OCI-LY3 (cell line): ENCODE data around the gene LRRC31.

Source experiments
- EZH2phosphoT487 ChIP-seq: fragments of 200-600 bp; shearing (Covaris generic); IDR thresholded peaks from 2 replicates; pipeline ENCODE4 v1.6.1; 2018; ENCODE audit warnings: antibody characterized with exemption, mixed run types, low read depth
- TF ChIP-seq, protein P1 (sequence below): fragments of 200-600, 300-600 bp; sonication (generic); IDR thresholded peaks from 2 replicates; pipeline ENCODE4 v1.5.1; 2014; ENCODE audit warnings: antibody characterized with exemption, low read length, low read depth

- TF ChIP-seq, protein P1, sequence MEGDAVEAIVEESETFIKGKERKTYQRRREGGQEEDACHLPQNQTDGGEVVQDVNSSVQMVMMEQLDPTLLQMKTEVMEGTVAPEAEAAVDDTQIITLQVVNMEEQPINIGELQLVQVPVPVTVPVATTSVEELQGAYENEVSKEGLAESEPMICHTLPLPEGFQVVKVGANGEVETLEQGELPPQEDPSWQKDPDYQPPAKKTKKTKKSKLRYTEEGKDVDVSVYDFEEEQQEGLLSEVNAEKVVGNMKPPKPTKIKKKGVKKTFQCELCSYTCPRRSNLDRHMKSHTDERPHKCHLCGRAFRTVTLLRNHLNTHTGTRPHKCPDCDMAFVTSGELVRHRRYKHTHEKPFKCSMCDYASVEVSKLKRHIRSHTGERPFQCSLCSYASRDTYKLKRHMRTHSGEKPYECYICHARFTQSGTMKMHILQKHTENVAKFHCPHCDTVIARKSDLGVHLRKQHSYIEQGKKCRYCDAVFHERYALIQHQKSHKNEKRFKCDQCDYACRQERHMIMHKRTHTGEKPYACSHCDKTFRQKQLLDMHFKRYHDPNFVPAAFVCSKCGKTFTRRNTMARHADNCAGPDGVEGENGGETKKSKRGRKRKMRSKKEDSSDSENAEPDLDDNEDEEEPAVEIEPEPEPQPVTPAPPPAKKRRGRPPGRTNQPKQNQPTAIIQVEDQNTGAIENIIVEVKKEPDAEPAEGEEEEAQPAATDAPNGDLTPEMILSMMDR: no peak
- TF ChIP-seq EZH2phosphoT487: no peak
Observed at GRCh38 chr3:169864270-169864669, 5.5 kb downstream of the LRRC31 start.
